Subcutaneous abdominal adipose tissue (tissue), 5 donors: Measurements from ENCODE around the gene PPP1R14D.

Experiments used
- H3K27ac ChIP-seq: one replicate; pipeline ENCODE4 v1.7.0; 2013; ENCODE audit warnings: low read depth, mild to moderate bottlenecking, inconsistent platforms, low read length, moderate library complexity
- H3K27me3 ChIP-seq, 5 donors: one replicate each; pipeline ENCODE4 v1.7.0; 2013; ENCODE audit warnings: low read length in 5 of 5, inconsistent platforms in 1 of 5; ENCODE audit not compliant: control insufficient read depth in 5 of 5, insufficient read depth in 4 of 5
- H3K36me3 ChIP-seq, 5 donors: one replicate each; pipeline ENCODE4 v1.7.0; 2013; ENCODE audit warnings: low read length in 5 of 5; ENCODE audit not compliant: control insufficient read depth in 5 of 5, insufficient read depth in 5 of 5
- H3K4me1 ChIP-seq, 5 donors: one replicate each; pipeline ENCODE4 v1.7.0; 2013; ENCODE audit warnings: low read length in 5 of 5, mild to moderate bottlenecking in 3 of 5, moderate library complexity in 1 of 5; ENCODE audit not compliant: control insufficient read depth in 5 of 5, insufficient read depth in 5 of 5
- H3K4me3 ChIP-seq, 5 donors: one replicate each; pipeline ENCODE4 v1.7.0; 2013; ENCODE audit warnings: low read length in 5 of 5, low read depth in 1 of 5
- H3K9ac ChIP-seq, 5 donors: one replicate each; pipeline ENCODE4 v1.7.0; 2013; ENCODE audit warnings: low read length in 5 of 5, mild to moderate bottlenecking in 4 of 5, moderate library complexity in 3 of 5
- H3K9me3 ChIP-seq, 5 donors: one replicate each; pipeline ENCODE4 v1.7.0; 2013; ENCODE audit warnings: low read length in 5 of 5; ENCODE audit not compliant: control insufficient read depth in 5 of 5
- donor health status: healthy.
- donor health status: healthy.
- donor health status: healthy.
- donor health status: healthy.
- donor health status: healthy.

The PPP1R14D gene

GRCh38 chr15:40853241-40853890, 24.9 kb upstream of the PPP1R14D start:
- H3K9ac ChIP-seq, result no peak overlapping the region
- H3K36me3 ChIP-seq, result no peaks in the 10 kb centered on the region
- H3K27ac ChIP-seq, result no peak overlapping the region
- no peak overlapping the region for H3K4me3 ChIP-seq
- H3K9me3 ChIP-seq, result no peaks in the 10 kb centered on the region
- H3K4me1 ChIP-seq, result peaks cover 0 to 6% (median 2%) of the 10 kb centered on the region in 5 donors
- H3K27me3 ChIP-seq, result peaks cover 0 to 7% (median 0%) of the 10 kb centered on the region in 5 donors

- Histone ChIP-seq H3K4me1 (peaks cover 0 to 7% (median 0%) of the 10 kb centered on the region in 5 donors), H3K36me3 (no peaks in the 10 kb centered on the region), H3K9ac (no peak overlapping the region), H3K4me3 (no peak overlapping the region), H3K9me3 (no peaks in the 10 kb centered on the region), H3K27ac (no peak overlapping the region), H3K27me3 (peaks cover 0 to 7% (median 0%) of the 10 kb centered on the region in 5 donors)
Observed at GRCh38 chr15:40852529-40852928, 24.0 kb upstream of the PPP1R14D start.

GRCh38 chr15:40850576-40851112, 22.1 kb upstream of the PPP1R14D start:
- no peak overlapping the region for H3K9ac ChIP-seq
- H3K4me3 ChIP-seq, result no peak overlapping the region
- no peak overlapping the region for H3K27ac ChIP-seq
- H3K36me3 ChIP-seq, result no peaks in the 10 kb centered on the region
- H3K27me3 ChIP-seq, result peaks cover 0 to 6% (median 1%) of the 10 kb centered on the region in 5 donors
- no peaks in the 10 kb centered on the region for H3K9me3 ChIP-seq
- H3K4me1 ChIP-seq, result peaks cover 0 to 16% (median 5%) of the 10 kb centered on the region in 5 donors

GRCh38 chr15:40847223-40847961, 18.9 kb upstream of the PPP1R14D start:
- peaks cover 1 to 35% (median 20%) of the 10 kb centered on the region in 5 donors for H3K4me1 ChIP-seq
- H3K9ac ChIP-seq, result no peak overlapping the region
- no peak overlapping the region for H3K4me3 ChIP-seq

GRCh38 chr15:40846841-40847222, 18.3 kb upstream of the PPP1R14D start:
- peak overlapping the region in 1 of 5 donors; percentile 35 for H3K9ac ChIP-seq
- no peak overlapping the region for H3K27ac ChIP-seq
- no peak overlapping the region for H3K4me3 ChIP-seq
- no peaks in the 10 kb centered on the region for H3K9me3 ChIP-seq
- H3K4me1 ChIP-seq, result peaks cover 1 to 35% (median 20%) of the 10 kb centered on the region in 5 donors
- no peaks in the 10 kb centered on the region for H3K36me3 ChIP-seq
- peaks cover 0 to 20% (median 15%) of the 10 kb centered on the region in 5 donors for H3K27me3 ChIP-seq

More at GRCh38 chr15:40847223-40847961, 18.9 kb upstream of the PPP1R14D start:
- Histone ChIP-seq H3K27me3 (peaks cover 0 to 20% (median 15%) of the 10 kb centered on the region in 5 donors), H3K27ac (no peak overlapping the region), H3K9me3 (no peaks in the 10 kb centered on the region), H3K36me3 (no peaks in the 10 kb centered on the region)

GRCh38 chr15:40845511-40846284, 17.2 kb upstream of the PPP1R14D start:
- Histone ChIP-seq H3K27me3 (peaks cover 0 to 20% (median 15%) of the 10 kb centered on the region in 5 donors), H3K4me1 (peaks cover 1 to 35% (median 20%) of the 10 kb centered on the region in 5 donors), H3K36me3 (no peaks in the 10 kb centered on the region), H3K27ac (no peak overlapping the region), H3K9me3 (no peaks in the 10 kb centered on the region), H3K9ac (no peak overlapping the region), H3K4me3 (no peak overlapping the region)

- H3K4me3 ChIP-seq, result peak overlapping the region; percentile 49 to 71 (median 60)
- H3K36me3 ChIP-seq, result no peaks in the 10 kb centered on the region
- H3K4me1 ChIP-seq, result peaks cover 1 to 35% (median 20%) of the 10 kb centered on the region in 5 donors
- no peak overlapping the region for H3K27ac ChIP-seq
- no peak overlapping the region for H3K9ac ChIP-seq
- no peaks in the 10 kb centered on the region for H3K9me3 ChIP-seq
- peaks cover 0 to 20% (median 15%) of the 10 kb centered on the region in 5 donors for H3K27me3 ChIP-seq
Observed at GRCh38 chr15:40845036-40845435, 16.5 kb upstream of the PPP1R14D start.

- Histone ChIP-seq H3K4me1 (peaks cover 1 to 35% (median 20%) of the 10 kb centered on the region in 5 donors), H3K4me3 (peak overlapping the region; percentile 49 to 71 (median 60)), H3K27me3 (peaks cover 0 to 20% (median 15%) of the 10 kb centered on the region in 5 donors), H3K9me3 (no peaks in the 10 kb centered on the region), H3K36me3 (no peaks in the 10 kb centered on the region), H3K27ac (no peak overlapping the region), H3K9ac (no peak overlapping the region)
Observed at GRCh38 chr15:40844696-40845030, 16.2 kb upstream of the PPP1R14D start.

- Histone ChIP-seq H3K27me3 (peaks cover 0 to 20% (median 15%) of the 10 kb centered on the region in 5 donors), H3K27ac (no peak within 1 kb of the TSS), H3K9ac (peak within 1 kb of the TSS in 2 of 5 donors; percentile 28 to 32)
Observed at GRCh38 chr15:40843885-40844695, 15.6 kb upstream of the PPP1R14D start, which contains the start of gene SPINT1. Gene SPINT1, plus strand, starts transcription at chr15:40844048. Its CDS starts 507 bp downstream, at chr15:40844555.

More at GRCh38 chr15:40843885-40844695, 15.6 kb upstream of the PPP1R14D start, which contains the start of gene SPINT1:
- no peaks in the 10 kb centered on the region for H3K9me3 ChIP-seq
- H3K4me1 ChIP-seq, result peaks cover 1 to 35% (median 20%) of the 10 kb centered on the region in 5 donors
- H3K4me3 ChIP-seq, result peak within 1 kb of the TSS; percentile 49 to 71 (median 60)
- H3K36me3 ChIP-seq, result no peaks in the 10 kb centered on the region
